Mammary epithelial cell (primary cell): ENCODE results near the gene RBPJ.

ENCODE experiments used
- EZH2 ChIP-seq: IDR thresholded peaks from 2 replicates; pipeline ENCODE4 v1.6.1; 2012; ENCODE audit warnings: low read length, inconsistent platforms, borderline replicate concordance
- TF ChIP-seq, protein P1 (sequence below), 2 donors: IDR thresholded peaks in 1 of 2; conservative IDR thresholded peaks in 1 of 2; 2 replicates each; pipeline ENCODE4 v1.5.1; 2011 to 2012; ENCODE audit warnings: inconsistent platforms in 2 of 2, low read length in 2 of 2, mild to moderate bottlenecking in 2 of 2, control low read depth in 1 of 2, low read depth in 1 of 2; ENCODE audit not compliant: insufficient read depth in 1 of 2; ENCODE audit errors: extremely low read depth in 1 of 2

DNA sequence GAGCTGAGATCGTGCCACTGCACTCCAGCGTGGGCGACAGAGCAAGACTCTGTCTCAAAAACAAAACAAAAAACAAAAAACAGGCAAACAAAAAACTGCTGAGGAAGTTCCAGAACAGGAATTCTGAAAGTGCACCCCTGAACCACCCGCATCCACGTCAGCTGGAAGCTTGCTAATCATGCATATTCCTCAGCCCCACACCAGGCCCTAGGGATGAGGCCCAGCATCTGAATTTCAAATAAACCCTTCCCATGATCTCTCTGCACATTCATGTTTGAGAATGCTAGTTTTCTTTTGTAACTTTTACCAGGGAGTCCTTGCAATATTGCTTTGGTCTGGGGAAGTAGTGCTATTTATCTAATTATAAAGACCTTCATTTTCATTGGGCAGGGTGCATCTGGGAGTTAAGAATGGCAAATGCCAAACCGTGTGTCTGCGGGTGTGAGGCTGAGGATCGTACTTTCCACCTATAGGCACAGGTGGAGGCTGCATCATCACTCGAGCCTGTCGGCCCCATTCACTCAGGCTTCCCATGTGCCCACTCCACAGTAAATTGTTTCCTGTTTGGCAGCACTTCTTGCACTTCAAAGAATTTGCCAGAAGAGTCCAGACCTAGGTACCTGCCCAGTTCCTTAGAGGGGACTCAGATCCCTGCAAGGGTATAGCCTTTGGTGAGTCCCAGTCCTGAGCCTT, 145.9 kb downstream of the RBPJ start:
- TF ChIP-seq, protein P1, sequence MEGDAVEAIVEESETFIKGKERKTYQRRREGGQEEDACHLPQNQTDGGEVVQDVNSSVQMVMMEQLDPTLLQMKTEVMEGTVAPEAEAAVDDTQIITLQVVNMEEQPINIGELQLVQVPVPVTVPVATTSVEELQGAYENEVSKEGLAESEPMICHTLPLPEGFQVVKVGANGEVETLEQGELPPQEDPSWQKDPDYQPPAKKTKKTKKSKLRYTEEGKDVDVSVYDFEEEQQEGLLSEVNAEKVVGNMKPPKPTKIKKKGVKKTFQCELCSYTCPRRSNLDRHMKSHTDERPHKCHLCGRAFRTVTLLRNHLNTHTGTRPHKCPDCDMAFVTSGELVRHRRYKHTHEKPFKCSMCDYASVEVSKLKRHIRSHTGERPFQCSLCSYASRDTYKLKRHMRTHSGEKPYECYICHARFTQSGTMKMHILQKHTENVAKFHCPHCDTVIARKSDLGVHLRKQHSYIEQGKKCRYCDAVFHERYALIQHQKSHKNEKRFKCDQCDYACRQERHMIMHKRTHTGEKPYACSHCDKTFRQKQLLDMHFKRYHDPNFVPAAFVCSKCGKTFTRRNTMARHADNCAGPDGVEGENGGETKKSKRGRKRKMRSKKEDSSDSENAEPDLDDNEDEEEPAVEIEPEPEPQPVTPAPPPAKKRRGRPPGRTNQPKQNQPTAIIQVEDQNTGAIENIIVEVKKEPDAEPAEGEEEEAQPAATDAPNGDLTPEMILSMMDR (conservative IDR thresholded peaks at IDR 0.05 in 1 of 2, IDR thresholded peaks at IDR 0.05 in 1 of 2; ENCODE audit: extremely low read depth in 1 of 2, insufficient read depth in 1 of 2, low read depth in 1 of 2, low read length in 2 of 2) = no peak
- no peak for TF ChIP-seq EZH2
